Mucosa of rectum (tissue), 2 donors: ENCODE data around the gene AIFM1.

Experiments used
- H3K27ac ChIP-seq, 2 donors: one replicate each; pipeline ENCODE4 v1.7.0; 2013; ENCODE audit warnings: inconsistent platforms in 2 of 2, low read depth in 2 of 2, low read length in 2 of 2
- H3K27me3 ChIP-seq, 2 donors: one replicate each; pipeline ENCODE4 v1.7.0; 2013; ENCODE audit warnings: low read length in 2 of 2; ENCODE audit not compliant: control insufficient read depth in 2 of 2, insufficient read depth in 2 of 2
- H3K36me3 ChIP-seq, 2 donors: one replicate each; pipeline ENCODE4 v1.7.0; 2013; ENCODE audit warnings: low read length in 2 of 2; ENCODE audit not compliant: control insufficient read depth in 2 of 2, insufficient read depth in 2 of 2
- H3K4me1 ChIP-seq, 2 donors: one replicate each; pipeline ENCODE4 v1.7.0; 2013; ENCODE audit warnings: low read length in 2 of 2, mild to moderate bottlenecking in 1 of 2; ENCODE audit not compliant: control insufficient read depth in 2 of 2, insufficient read depth in 2 of 2
- H3K4me3 ChIP-seq, 2 donors: one replicate each; pipeline ENCODE4 v1.7.0; 2013; ENCODE audit warnings: low read length in 2 of 2
- H3K9ac ChIP-seq, 2 donors: one replicate each; pipeline ENCODE4 v1.7.0; 2013; ENCODE audit warnings: low read length in 2 of 2, low read depth in 1 of 2, mild to moderate bottlenecking in 1 of 2
- H3K9me3 ChIP-seq, 2 donors: one replicate each; pipeline ENCODE4 v1.7.0; 2013; ENCODE audit warnings: low read length in 2 of 2; ENCODE audit not compliant: control insufficient read depth in 2 of 2
- donor health status: healthy.
- donor health status: Normal muscosa, but diverticular disease.

AIFM1 gene

GRCh38 chrX:130165703-130166502 is at the start of gene AIFM1:
Gene AIFM1 (minus strand): TSS chrX:130165841. CDS start chrX:130165656, 185 bp downstream.
- Histone ChIP-seq H3K27me3 (peaks cover 0 to 6% of the 10 kb centered on the region in 2 donors), H3K36me3 (no peaks in the 10 kb centered on the region), H3K4me3 (peak within 1 kb of the TSS; percentile 83 to 85), H3K9ac (peak within 1 kb of the TSS; percentile 74 to 78), H3K4me1 (peaks cover 3 to 12% of the 10 kb centered on the region in 2 donors), H3K27ac (peak within 1 kb of the TSS; percentile 87 to 93), H3K9me3 (no peaks in the 10 kb centered on the region)

GRCh38 chrX:130213376-130213775 is 47.7 kb upstream of the AIFM1 start:
- Histone ChIP-seq H3K4me3 (no peak overlapping the region), H3K36me3 (peaks cover 0 to 5% of the 10 kb centered on the region in 2 donors), H3K27me3 (no peaks in the 10 kb centered on the region), H3K27ac (no peak overlapping the region), H3K9ac (no peak overlapping the region), H3K9me3 (no peaks in the 10 kb centered on the region), H3K4me1 (no peaks in the 10 kb centered on the region)

DNA sequence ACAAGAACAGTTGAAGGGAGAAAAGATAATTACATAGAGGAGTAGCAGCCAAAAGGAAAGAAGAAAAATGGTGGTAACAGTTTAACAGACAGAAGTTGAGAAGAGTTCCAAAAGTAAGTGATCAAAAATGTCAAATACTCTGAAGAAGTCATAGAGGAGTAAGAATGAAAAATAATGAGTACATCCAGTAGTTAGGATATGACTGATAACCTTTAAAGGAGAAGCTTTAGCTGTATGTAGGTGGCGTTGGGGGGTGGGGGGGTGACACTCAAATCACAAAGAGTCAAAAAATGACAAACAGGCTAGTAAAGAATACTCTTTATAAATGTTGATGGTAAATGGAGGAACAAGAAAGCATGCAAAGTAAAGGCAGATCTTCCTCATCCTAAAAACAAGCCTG is 46.7 kb upstream of the AIFM1 start:
- H3K27ac ChIP-seq, result no peak overlapping the region
- H3K27me3 ChIP-seq, result no peaks in the 10 kb centered on the region
- no peaks in the 10 kb centered on the region for H3K9me3 ChIP-seq
- no peak overlapping the region for H3K4me3 ChIP-seq
- no peak overlapping the region for H3K9ac ChIP-seq
- peaks cover 0 to 3% of the 10 kb centered on the region in 2 donors for H3K36me3 ChIP-seq
- no peaks in the 10 kb centered on the region for H3K4me1 ChIP-seq

DNA sequence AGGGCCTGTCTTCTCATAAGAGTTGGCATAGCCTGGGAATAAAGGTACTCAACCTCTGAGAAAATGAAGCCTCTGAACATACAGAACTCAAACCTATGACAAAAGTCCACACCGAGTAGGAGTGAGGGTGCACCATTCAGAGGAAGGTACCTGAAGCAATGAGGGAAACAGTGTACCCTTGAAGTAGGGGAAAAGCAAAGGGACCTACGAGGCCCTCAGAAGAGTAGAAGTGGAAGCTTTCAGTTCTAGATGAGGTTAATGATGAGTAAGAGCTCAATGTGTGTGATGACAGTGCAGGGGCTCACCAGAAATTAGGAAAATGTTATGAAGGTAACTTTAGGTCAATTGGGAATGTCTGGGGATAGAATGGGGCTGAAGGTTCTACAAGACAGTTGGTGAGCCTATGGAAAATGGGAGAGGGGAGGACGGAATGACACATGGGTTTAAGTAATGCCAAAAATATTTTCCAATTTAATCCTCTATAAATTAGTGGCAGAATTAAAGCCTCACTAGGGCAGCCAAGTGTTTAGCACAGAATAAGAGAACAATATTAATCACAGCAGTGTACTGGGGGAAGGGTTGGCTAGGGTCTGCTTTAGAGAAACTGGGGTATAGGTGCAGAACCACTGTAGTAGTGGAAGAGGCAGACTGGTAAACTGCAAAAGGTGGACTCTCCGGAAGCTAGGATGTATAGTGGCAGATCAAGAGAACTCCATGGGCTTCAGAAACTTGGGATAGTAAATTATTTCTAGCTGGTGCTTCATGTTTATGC is 46.0 kb upstream of the AIFM1 start:
- Histone ChIP-seq H3K36me3 (peaks cover 0 to 3% of the 10 kb centered on the region in 2 donors), H3K9ac (no peak overlapping the region), H3K4me3 (no peak overlapping the region), H3K27ac (no peak overlapping the region), H3K4me1 (no peaks in the 10 kb centered on the region), H3K27me3 (no peaks in the 10 kb centered on the region), H3K9me3 (no peaks in the 10 kb centered on the region)

- Histone ChIP-seq H3K27me3 (no peaks in the 10 kb centered on the region), H3K27ac (no peak overlapping the region), H3K36me3 (no peaks in the 10 kb centered on the region), H3K9me3 (no peaks in the 10 kb centered on the region), H3K4me3 (no peak overlapping the region), H3K9ac (no peak overlapping the region), H3K4me1 (no peaks in the 10 kb centered on the region)
Observed at GRCh38 chrX:130204647-130205046, 39.0 kb upstream of the AIFM1 start.

GRCh38 chrX:130197464-130197863 is 31.8 kb upstream of the AIFM1 start:
- Histone ChIP-seq H3K9me3 (no peaks in the 10 kb centered on the region), H3K9ac (no peak overlapping the region), H3K27me3 (peaks cover 0 to 2% of the 10 kb centered on the region in 2 donors), H3K4me3 (no peak overlapping the region), H3K27ac (no peak overlapping the region), H3K36me3 (no peaks in the 10 kb centered on the region), H3K4me1 (no peaks in the 10 kb centered on the region)

- no peak overlapping the region for H3K9ac ChIP-seq
- H3K4me3 ChIP-seq, result no peak overlapping the region
- peaks cover 0 to 2% of the 10 kb centered on the region in 2 donors for H3K27me3 ChIP-seq
- H3K27ac ChIP-seq, result no peak overlapping the region
- H3K36me3 ChIP-seq, result no peaks in the 10 kb centered on the region
- no peaks in the 10 kb centered on the region for H3K9me3 ChIP-seq
- no peaks in the 10 kb centered on the region for H3K4me1 ChIP-seq
Observed at GRCh38 chrX:130196466-130196865, 30.8 kb upstream of the AIFM1 start.

- Histone ChIP-seq H3K4me3 (no peak overlapping the region), H3K36me3 (no peaks in the 10 kb centered on the region), H3K9me3 (no peaks in the 10 kb centered on the region), H3K27me3 (peaks cover 0 to 2% of the 10 kb centered on the region in 2 donors), H3K9ac (no peak overlapping the region), H3K27ac (no peak overlapping the region), H3K4me1 (no peaks in the 10 kb centered on the region)
Observed at GRCh38 chrX:130190801-130191200, 25.2 kb upstream of the AIFM1 start.

DNA sequence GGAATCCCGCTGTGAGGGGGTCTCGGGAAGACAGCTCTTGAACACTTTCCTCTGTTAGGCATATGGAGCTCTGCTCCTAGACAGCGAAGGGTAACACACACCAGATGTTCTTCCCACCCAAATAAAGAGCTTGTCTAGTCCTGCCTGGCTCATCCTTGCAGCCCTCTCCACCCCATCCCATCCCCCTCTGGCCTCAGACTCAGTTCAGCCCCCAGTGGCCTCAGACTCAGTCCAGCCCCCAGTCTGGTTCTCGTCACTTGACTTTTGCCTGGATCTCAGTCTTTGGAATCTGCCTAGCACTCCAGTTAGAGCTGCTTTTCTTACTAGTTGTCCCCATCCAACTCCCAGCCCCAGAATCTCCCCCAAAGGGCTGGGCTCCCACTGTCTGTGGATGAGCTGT is 21.0 kb upstream of the AIFM1 start:
- H3K27ac ChIP-seq, result no peak overlapping the region
- H3K36me3 ChIP-seq, result no peaks in the 10 kb centered on the region
- no peaks in the 10 kb centered on the region for H3K9me3 ChIP-seq
- no peak overlapping the region for H3K9ac ChIP-seq
- H3K4me1 ChIP-seq, result no peaks in the 10 kb centered on the region
- H3K27me3 ChIP-seq, result peaks cover 0 to 3% of the 10 kb centered on the region in 2 donors
- no peak overlapping the region for H3K4me3 ChIP-seq

GRCh38 chrX:130184857-130185256 is 19.2 kb upstream of the AIFM1 start:
- Histone ChIP-seq H3K36me3 (no peaks in the 10 kb centered on the region), H3K27ac (no peak overlapping the region), H3K9ac (no peak overlapping the region), H3K4me1 (no peaks in the 10 kb centered on the region), H3K9me3 (no peaks in the 10 kb centered on the region), H3K27me3 (peaks cover 0 to 3% of the 10 kb centered on the region in 2 donors), H3K4me3 (no peak overlapping the region)
